NOMO-1 (cell line): ENCODE data around the gene CDK4.
"Not testable (repeated sequence)": the region's sequence is repeated elsewhere in the genome, so short reads cannot be mapped to it uniquely, and the experiment has no call there.

ENCODE experiments used
- DNase-seq, 2 experiments: peaks; one replicate each; lab custom pipeline; 2025; ENCODE audit not compliant: unreplicated experiment in 2 of 2; lab: John Stamatoyannopoulos, UW

The CDK4 gene

GRCh38 chr12:57727758-57728395 lies 24.2 kb downstream of the CDK4 start:
- DNase-seq, result no peak

- no peak for DNase-seq
Measured at GRCh38 chr12:57726884-57727757, 25.0 kb downstream of the CDK4 start.

GRCh38 chr12:57726151-57726883 lies 25.8 kb downstream of the CDK4 start:
- DNase-seq, result no peak

- no peak for DNase-seq
Measured at GRCh38 chr12:57725851-57726150, 26.3 kb downstream of the CDK4 start.

- DNase-seq, result no peak
Measured at GRCh38 chr12:57724936-57725740, 27.0 kb downstream of the CDK4 start.

GRCh38 chr12:57724003-57724935 lies 27.8 kb downstream of the CDK4 start:
- DNase-seq, result no peak

- no peak for DNase-seq
Measured at GRCh38 chr12:57723630-57723962, 28.5 kb downstream of the CDK4 start.

- DNase-seq, result no peak
Measured at GRCh38 chr12:57722716-57723629, 29.1 kb downstream of the CDK4 start.

- DNase-seq, result not testable (repeated sequence)
Measured at GRCh38 chr12:57721846-57722608, 30.1 kb downstream of the CDK4 start.

- DNase-seq, result no peak
Measured at GRCh38 chr12:57720606-57721595, 31.2 kb downstream of the CDK4 start.

GRCh38 chr12:57719777-57720605 lies 32.1 kb downstream of the CDK4 start:
- DNase-seq, result no peak

GRCh38 chr12:57718641-57719528 lies 33.2 kb downstream of the CDK4 start:
- DNase-seq, result no peak

GRCh38 chr12:57717846-57718640 lies 34.1 kb downstream of the CDK4 start:
- no peak for DNase-seq

GRCh38 chr12:57717131-57717530 lies 35.0 kb downstream of the CDK4 start:
- no peak for DNase-seq
